IMR-90 (cell line): ENCODE results near the gene RAB39A. TPM values are rescaled to one million over a fixed set of nuclear protein-coding genes. Genes with fewer than 3 reads are reported as not detected.
A peak's percentile ranks its signal among the peaks of the same experiment; 100 is the strongest.

Experiments used
- ATAC-seq: fragments of 200-7000 bp; cut with Tn5 transposase; 2 replicates; pipeline ENCODE4 v1.9.1; 2020; ENCODE audit warnings: low read depth, mild to moderate bottlenecking, moderate library complexity
- BruUV-seq: library from RNA; stranded (reverse); fragments of 400-500 nt; replicated peaks from 2 replicates; lab custom pipeline; 2021; lab: Mats Ljungman, UMichigan
- CTCF ChIA-PET: fragments of 300-600 bp; formaldehyde crosslinking; extraction: SDS; loops from one replicate; lab custom pipeline; 2021; ENCODE audit warnings: antibody characterized with exemption; lab: Yijun Ruan, JAX
- POLR2A ChIA-PET: fragments of 300-600 bp; sonication (Branson Sonifier 250); formaldehyde crosslinking; loops from one replicate; lab custom pipeline; 2022; ENCODE audit warnings: antibody characterized with exemption; ENCODE audit not compliant: unreplicated experiment; lab: Charles Lee
- DNase-seq: peaks from one replicate; pipeline ENCODE4 v3.0.0; 2013
- H2AFZ ChIP-seq: replicated peaks from 2 replicates; pipeline ENCODE3; 2013; ENCODE audit warnings: low read length, mild to moderate bottlenecking; ENCODE audit not compliant: poor library complexity
- H2AK5ac ChIP-seq: 2 replicates; pipeline ENCODE4 v1.6.1; 2013; ENCODE audit warnings: low read depth, low read length, inconsistent platforms
- H2AK9ac ChIP-seq: replicated peaks from 2 replicates; pipeline ENCODE3; 2013; ENCODE audit warnings: mild to moderate bottlenecking, low read depth, low read length, moderate library complexity; ENCODE audit not compliant: poor library complexity
- H2BK120ac ChIP-seq: 2 replicates; pipeline ENCODE4 v1.6.1; 2013; ENCODE audit warnings: low read depth, low read length, inconsistent platforms
- H2BK15ac ChIP-seq: 3 replicates; pipeline ENCODE4 v1.6.1; 2013; ENCODE audit warnings: low read depth, low read length, inconsistent platforms
- H2BK20ac ChIP-seq: 2 replicates; pipeline ENCODE4 v1.6.1; 2013; ENCODE audit warnings: low read depth, mild to moderate bottlenecking, inconsistent platforms, low read length, moderate library complexity
- H2BK5ac ChIP-seq: 2 replicates; pipeline ENCODE4 v1.6.1; 2013; ENCODE audit warnings: mild to moderate bottlenecking, low read depth, low read length, inconsistent platforms; ENCODE audit not compliant: poor library complexity, severe bottlenecking
- H3K14ac ChIP-seq: replicated peaks from 2 replicates; pipeline ENCODE4 v1.6.1; 2013; ENCODE audit warnings: low read depth, low read length, inconsistent platforms
- H3K18ac ChIP-seq: 2 replicates; pipeline ENCODE4 v1.6.1; 2013; ENCODE audit warnings: low read depth, low read length, control low read depth
- H3K23ac ChIP-seq: 2 replicates; pipeline ENCODE4 v1.6.1; 2013; ENCODE audit warnings: low read depth, low read length, inconsistent platforms
- H3K27ac ChIP-seq: 2 replicates; pipeline ENCODE4 v1.5.1; 2013; ENCODE audit warnings: mild to moderate bottlenecking, control low read depth, low read length; ENCODE audit not compliant: insufficient read depth
- H3K27me3 ChIP-seq: 2 replicates; pipeline ENCODE4 v1.6.1; 2013; ENCODE audit warnings: low read length; ENCODE audit not compliant: control insufficient read depth, insufficient read depth
- H3K36me3 ChIP-seq: 2 replicates; pipeline ENCODE4 v1.6.1; 2013; ENCODE audit warnings: low read length, mixed read lengths; ENCODE audit not compliant: control insufficient read depth, insufficient read depth
- H3K4ac ChIP-seq: 2 replicates; pipeline ENCODE4 v1.6.1; 2013; ENCODE audit warnings: low read depth, low read length, inconsistent platforms
- H3K4me1 ChIP-seq: 2 replicates; pipeline ENCODE4 v1.6.1; 2013; ENCODE audit warnings: low read length, mixed read lengths; ENCODE audit not compliant: control insufficient read depth, insufficient read depth
- H3K4me2 ChIP-seq: 2 replicates; pipeline ENCODE4 v1.6.1; 2013; ENCODE audit warnings: low read depth, mild to moderate bottlenecking, control low read depth, low read length, moderate library complexity
- H3K4me3 ChIP-seq: 2 replicates; pipeline ENCODE4 v1.5.1; 2013; ENCODE audit warnings: low read depth, mild to moderate bottlenecking, control low read depth, low read length, moderate library complexity; ENCODE audit not compliant: insufficient read depth
- H3K56ac ChIP-seq: 2 replicates; pipeline ENCODE4 v1.6.1; 2013; ENCODE audit warnings: low read length, inconsistent platforms; ENCODE audit not compliant: insufficient read depth; ENCODE audit errors: extremely low read depth
- H3K79me1 ChIP-seq, 2 experiments: 2 replicates each; pipeline ENCODE4 v1.6.1; 2013; ENCODE audit warnings: low read length in 2 of 2, inconsistent platforms in 1 of 2, low read depth in 1 of 2
- H3K9ac ChIP-seq: 2 replicates; pipeline ENCODE4 v1.6.1; 2013; ENCODE audit warnings: low read depth, low read length, control low read depth
- H3K9me1 ChIP-seq: 2 replicates; pipeline ENCODE4 v1.6.1; 2013; ENCODE audit warnings: low read length, inconsistent platforms; ENCODE audit not compliant: insufficient read depth
- H3K9me3 ChIP-seq: 2 replicates; pipeline ENCODE4 v1.6.1; 2013; ENCODE audit warnings: low read length; ENCODE audit not compliant: control insufficient read depth, insufficient read depth
- H4K20me1 ChIP-seq: 2 replicates; pipeline ENCODE4 v1.6.1; 2013; ENCODE audit warnings: low read length, inconsistent platforms; ENCODE audit not compliant: insufficient read depth
- H4K5ac ChIP-seq: 2 replicates; pipeline ENCODE4 v1.6.1; 2013; ENCODE audit warnings: mild to moderate bottlenecking, low read depth, low read length, control low read depth
- H4K8ac ChIP-seq, 2 experiments: 2 replicates each; pipeline ENCODE4 v1.6.1; 2013; ENCODE audit warnings: low read depth in 2 of 2, low read length in 2 of 2, control low read depth in 1 of 2, inconsistent platforms in 1 of 2
- H4K91ac ChIP-seq: 2 replicates; pipeline ENCODE4 v1.6.1; 2013; ENCODE audit warnings: low read depth, low read length, inconsistent platforms; ENCODE audit not compliant: insufficient read depth
- CEBPB ChIP-seq: IDR thresholded peaks from 2 replicates; pipeline ENCODE4 v1.6.1; 2012; ENCODE audit warnings: low read depth, low read length, improper control_type of control experiment
- NFE2L2 ChIP-seq: fragments of 150-350 bp; IDR thresholded peaks from 2 replicates; pipeline ENCODE4 v1.6.1; 2016; ENCODE audit warnings: low read depth, mild to moderate bottlenecking, low read length
- POLR2A ChIP-seq: IDR thresholded peaks from 2 replicates; pipeline ENCODE4 v1.6.1; 2012; ENCODE audit warnings: mild to moderate bottlenecking, low read depth, low read length
- RAD21 ChIP-seq: IDR thresholded peaks from 2 replicates; pipeline ENCODE4 v1.6.1; 2012; ENCODE audit warnings: low read length, improper control_type of control experiment
- RCOR1 ChIP-seq: IDR thresholded peaks from 2 replicates; pipeline ENCODE4 v1.6.1; 2012; ENCODE audit warnings: mild to moderate bottlenecking, low read length, improper control_type of control experiment; ENCODE audit not compliant: insufficient replicate concordance
- SMC3 ChIP-seq: fragments of 150-350 bp; IDR thresholded peaks from 2 replicates; pipeline ENCODE4 v1.6.1; 2016; ENCODE audit warnings: low read depth, mild to moderate bottlenecking, antibody characterized with exemption, low read length, moderate library complexity
- USF2 ChIP-seq: fragments of 150-350 bp; IDR thresholded peaks from 2 replicates; pipeline ENCODE4 v1.6.1; 2017; ENCODE audit warnings: mild to moderate bottlenecking, antibody characterized with exemption, low read length, low read depth
- WGBS, 2 experiments: methylation state at CpG; one replicate each; pipeline versions ENCODE4 v1.1.5 to v1.1.7; 2013; ENCODE audit warnings: missing lambda C conversion rate in 2 of 2; ENCODE audit not compliant: insufficient read length in 1 of 2; ENCODE audit errors: extremely low coverage in 2 of 2; 5-methylcytosine and 5-hydroxymethylcytosine counted together
- dilution Hi-C: fragments of 300-500 bp; cut with HindIII; formaldehyde crosslinking; loops from one replicate; pipeline ENCODE4 v1.14.3; 2018; ENCODE audit warnings: low sequenced_read_pairs; ENCODE audit not compliant: unreplicated experiment
- in situ Hi-C: fragments of 300-500 bp; cut with MboI; formaldehyde crosslinking; loops from 3 replicates; pipeline ENCODE4 v1.14.3; 2019; ENCODE audit warnings: low sequenced_read_pairs, inconsistent platforms, mixed read lengths
- intact Hi-C: fragments of 100-400 bp; cut with micrococcal nuclease; formaldehyde crosslinking; loops from 2 replicates; pipeline ENCODE4 v1.10.0; 2022
- polyA plus RNA-seq, 3 experiments: library from polyadenylated mRNA; depleted of rRNA; stranded (reverse); fragments of >200 nt; gene quantifications; 2 replicates each; pipeline ENCODE4 v1.2.3, GENCODE V29; 2012; ENCODE audit warnings: low replicate concordance in 1 of 3
- total RNA-seq: library from RNA; depleted of rRNA; stranded (reverse); fragments of >200 nt; gene quantifications from 2 replicates; pipeline ENCODE4 v1.2.3, GENCODE V29; 2012
- TF ChIP-seq, protein P1 (sequence below): conservative IDR thresholded peaks from 2 replicates; pipeline ENCODE4 v1.5.1; 2012; ENCODE audit warnings: mild to moderate bottlenecking, low read depth, low read length, improper control_type of control experiment

Gene RAB39A
- total and polyA plus RNA-seq, 2 of the 4 experiments (the other 2 are of a cell fraction), result not detected

GRCh38 chr11:107898270-107898669 lies 30.0 kb upstream of the RAB39A start:
- no peaks in the 10 kb centered on the region for H3K79me1 ChIP-seq
- H3K56ac ChIP-seq, result no peak overlapping the region
- no peaks in the 10 kb centered on the region for H3K4me1 ChIP-seq
- no peak overlapping the region for H2BK20ac ChIP-seq
- no peak overlapping the region for H3K23ac ChIP-seq
- in situ Hi-C loops (no loop called here), dilution Hi-C loops (no loop called here), intact Hi-C loops (loop anchor here (1.0 to 10.0 kb wide), 4 partner anchors 157 to 349 kb away; no protein-coding TSS in a partner anchor)
- H3K18ac ChIP-seq, result no peak overlapping the region
- H3K9me3 ChIP-seq, result no peaks in the 10 kb centered on the region
- no peak overlapping the region for H2AK5ac ChIP-seq
- no peak overlapping the region for H4K8ac ChIP-seq
- POLR2A ChIA-PET, result no interaction called here
- H4K20me1 ChIP-seq, result no peaks in the 10 kb centered on the region
- H2BK15ac ChIP-seq, result no peak overlapping the region
- 0 out of 2 replicates have a peak, but pooled peaks cover 2% of the 10 kb centered on the region for H3K27me3 ChIP-seq
- no peak overlapping the region for H3K4me2 ChIP-seq
- no peak overlapping the region for H4K5ac ChIP-seq
- no peaks in the 10 kb centered on the region for H3K9me1 ChIP-seq
- H3K14ac ChIP-seq, result no peak overlapping the region
- WGBS, 2 experiments, result no CpG with 5 or more reads among the region's 1 CpG
- DNase-seq (peak; percentile 63), ATAC-seq (peak; percentile 91)
- H3K27ac ChIP-seq, result no peak overlapping the region
- H3K36me3 ChIP-seq, result no peaks in the 10 kb centered on the region
- no peak overlapping the region for H2AFZ ChIP-seq
- no peak overlapping the region for H3K4ac ChIP-seq
- H2BK5ac ChIP-seq, result no peak overlapping the region
- BruUV-seq, result no TSS peak
- H4K91ac ChIP-seq, result no peak overlapping the region
- no peak overlapping the region for H3K4me3 ChIP-seq
- H2BK120ac ChIP-seq, result no peak overlapping the region
- TF ChIP-seq CEBPB (no peak), NFE2L2 (no peak), USF2 (no peak), RAD21 (peak; percentile 74), SMC3 (peak; percentile 63), POLR2A (no peak), RCOR1 (no peak)
- TF ChIP-seq, protein P1, sequence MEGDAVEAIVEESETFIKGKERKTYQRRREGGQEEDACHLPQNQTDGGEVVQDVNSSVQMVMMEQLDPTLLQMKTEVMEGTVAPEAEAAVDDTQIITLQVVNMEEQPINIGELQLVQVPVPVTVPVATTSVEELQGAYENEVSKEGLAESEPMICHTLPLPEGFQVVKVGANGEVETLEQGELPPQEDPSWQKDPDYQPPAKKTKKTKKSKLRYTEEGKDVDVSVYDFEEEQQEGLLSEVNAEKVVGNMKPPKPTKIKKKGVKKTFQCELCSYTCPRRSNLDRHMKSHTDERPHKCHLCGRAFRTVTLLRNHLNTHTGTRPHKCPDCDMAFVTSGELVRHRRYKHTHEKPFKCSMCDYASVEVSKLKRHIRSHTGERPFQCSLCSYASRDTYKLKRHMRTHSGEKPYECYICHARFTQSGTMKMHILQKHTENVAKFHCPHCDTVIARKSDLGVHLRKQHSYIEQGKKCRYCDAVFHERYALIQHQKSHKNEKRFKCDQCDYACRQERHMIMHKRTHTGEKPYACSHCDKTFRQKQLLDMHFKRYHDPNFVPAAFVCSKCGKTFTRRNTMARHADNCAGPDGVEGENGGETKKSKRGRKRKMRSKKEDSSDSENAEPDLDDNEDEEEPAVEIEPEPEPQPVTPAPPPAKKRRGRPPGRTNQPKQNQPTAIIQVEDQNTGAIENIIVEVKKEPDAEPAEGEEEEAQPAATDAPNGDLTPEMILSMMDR, result peak; percentile 71
- no peak overlapping the region for H2AK9ac ChIP-seq
- CTCF ChIA-PET, result interaction anchor here (0.9 to 1.3 kb wide), 2 partner anchors 15 to 43 kb away, joined by 3 to 4 read pairs; no protein-coding TSS in a partner anchor
- H3K9ac ChIP-seq, result no peak overlapping the region
